KMS-11 (cell line): ENCODE data around the gene GOLIM4.

Experiments used
- H2AFZ ChIP-seq: fragments of 200-600 bp; sonication (generic); 2 replicates; pipeline ENCODE4 v1.6.1; 2016; ENCODE audit warnings: antibody characterized with exemption, mixed run types, low read depth
- H3K27ac ChIP-seq: fragments of 200-600 bp; sonication (generic); 2 replicates; pipeline ENCODE4 v1.6.1; 2016; ENCODE audit warnings: mild to moderate bottlenecking, mixed run types
- H3K27me3 ChIP-seq: fragments of 200-600 bp; sonication (generic); 2 replicates; pipeline ENCODE4 v1.6.1; 2017; ENCODE audit warnings: mild to moderate bottlenecking, low read depth, mixed run types, moderate library complexity; ENCODE audit not compliant: insufficient read depth
- H3K36me3 ChIP-seq: fragments of 200-600 bp; sonication (generic); 2 replicates; pipeline ENCODE4 v1.6.1; 2017; ENCODE audit warnings: mild to moderate bottlenecking, mixed run types; ENCODE audit not compliant: insufficient read depth
- H3K4me1 ChIP-seq: fragments of 200-600 bp; sonication (generic); 2 replicates; pipeline ENCODE4 v1.6.1; 2016; ENCODE audit warnings: mild to moderate bottlenecking, low read depth, mixed run types; ENCODE audit not compliant: poor library complexity, severe bottlenecking
- H3K4me2 ChIP-seq: fragments of 200-600 bp; sonication (generic); 2 replicates; pipeline ENCODE4 v1.7.0; 2016; ENCODE audit warnings: mild to moderate bottlenecking, mixed run types
- H3K4me3 ChIP-seq: fragments of 200-600 bp; sonication (generic); IDR thresholded peaks from 2 replicates; pipeline ENCODE4 v1.6.1; 2017; ENCODE audit warnings: low read depth, low read length, mixed read lengths; ENCODE audit not compliant: insufficient read depth
- H3K79me2 ChIP-seq: fragments of 200-600 bp; sonication (generic); 2 replicates; pipeline ENCODE4 v1.6.1; 2016; ENCODE audit warnings: low read depth, mixed run types; ENCODE audit not compliant: insufficient read depth
- H3K9ac ChIP-seq: fragments of 200-600 bp; sonication (generic); 2 replicates; pipeline ENCODE4 v1.6.1; 2016; ENCODE audit warnings: mild to moderate bottlenecking, mixed run types
- H4K20me1 ChIP-seq: fragments of 200-600 bp; sonication (generic); 2 replicates; pipeline ENCODE4 v1.6.1; 2016; ENCODE audit warnings: mild to moderate bottlenecking, mixed run types; ENCODE audit not compliant: insufficient read depth
- CTCF ChIP-seq: fragments of 200-600 bp; sonication (generic); conservative IDR thresholded peaks from 2 replicates; pipeline ENCODE4 v1.6.1; 2017; ENCODE audit warnings: low read depth, mild to moderate bottlenecking, antibody characterized with exemption, low read length, moderate library complexity, mixed read lengths

GOLIM4 gene

GRCh38 chr3:168080022-168080421, 15.7 kb downstream of the GOLIM4 start:
- H3K9ac ChIP-seq = no peak overlapping the region
- no peak overlapping the region for H3K4me2 ChIP-seq
- H2AFZ ChIP-seq = no peak overlapping the region
- H3K27me3 ChIP-seq = no peaks in the 10 kb centered on the region
- no peaks in the 10 kb centered on the region for H3K36me3 ChIP-seq
- H4K20me1 ChIP-seq = no peaks in the 10 kb centered on the region
- H3K4me3 ChIP-seq = no peak overlapping the region
- H3K79me2 ChIP-seq = peaks cover 51% of the 10 kb centered on the region
- TF ChIP-seq CTCF = no peak
- no peak overlapping the region for H3K27ac ChIP-seq
- peaks cover 6% of the 10 kb centered on the region for H3K4me1 ChIP-seq

GRCh38 chr3:168077091-168077490, 18.6 kb downstream of the GOLIM4 start:
- no peaks in the 10 kb centered on the region for H4K20me1 ChIP-seq
- no peak overlapping the region for H3K4me2 ChIP-seq
- H3K79me2 ChIP-seq = peaks cover 27% of the 10 kb centered on the region
- H3K4me3 ChIP-seq = no peak overlapping the region
- no peaks in the 10 kb centered on the region for H3K36me3 ChIP-seq
- H3K4me1 ChIP-seq = peaks cover 8% of the 10 kb centered on the region
- H3K9ac ChIP-seq = no peak overlapping the region
- H3K27me3 ChIP-seq = no peaks in the 10 kb centered on the region
- no peak overlapping the region for H3K27ac ChIP-seq
- TF ChIP-seq CTCF = no peak
- no peak overlapping the region for H2AFZ ChIP-seq

- H3K4me1 ChIP-seq = peaks cover 19% of the 10 kb centered on the region
Measured at GRCh38 chr3:168073842-168074605, 21.7 kb downstream of the GOLIM4 start.

GRCh38 chr3:168072323-168072650, 23.4 kb downstream of the GOLIM4 start:
- no peak overlapping the region for H3K9ac ChIP-seq
- H3K36me3 ChIP-seq = no peaks in the 10 kb centered on the region
- TF ChIP-seq CTCF = no peak
- no peak overlapping the region for H3K27ac ChIP-seq
- peaks cover 28% of the 10 kb centered on the region for H3K4me1 ChIP-seq
- H3K4me2 ChIP-seq = no peak overlapping the region
- no peaks in the 10 kb centered on the region for H4K20me1 ChIP-seq
- H3K4me3 ChIP-seq = no peak overlapping the region
- H3K79me2 ChIP-seq = peaks cover 11% of the 10 kb centered on the region
- no peak overlapping the region for H2AFZ ChIP-seq
- no peaks in the 10 kb centered on the region; the same call in 1 of the 2 replicates for H3K27me3 ChIP-seq

More at GRCh38 chr3:168073842-168074605, 21.7 kb downstream of the GOLIM4 start:
- H4K20me1 ChIP-seq = no peaks in the 10 kb centered on the region
- peaks cover 14% of the 10 kb centered on the region for H3K79me2 ChIP-seq
- H2AFZ ChIP-seq = no peak overlapping the region
- H3K36me3 ChIP-seq = no peaks in the 10 kb centered on the region
- H3K9ac ChIP-seq = no peak overlapping the region
- no peak overlapping the region for H3K27ac ChIP-seq
- no peak for TF ChIP-seq CTCF
- no peak overlapping the region for H3K4me3 ChIP-seq
- no peaks in the 10 kb centered on the region for H3K27me3 ChIP-seq
- H3K4me2 ChIP-seq = no peak overlapping the region
